H1 (cell line): Measurements from ENCODE around the gene HS6ST2.

Experiments
- CEBPB ChIP-seq: IDR thresholded peaks from 2 replicates; pipeline ENCODE4 v1.6.1; 2012; ENCODE audit warnings: low read depth, low read length
- CTCF ChIP-seq, 3 experiments: IDR thresholded peaks; 1 replicate in 2 of 3; 2 replicates in 1 of 3; pipeline versions ENCODE4 v1.5.1 to v1.6.1; 2011; ENCODE audit warnings: low read length in 3 of 3, mild to moderate bottlenecking in 3 of 3, inconsistent platforms in 2 of 3, low read depth in 1 of 3, moderate library complexity in 1 of 3; ENCODE audit not compliant: insufficient read depth in 1 of 3; ENCODE audit errors: control extremely low read depth in 1 of 3
- EZH2 ChIP-seq: fragments of 200-600 bp; sonication (generic); IDR thresholded peaks from 2 replicates; pipeline ENCODE4 v1.7.1; 2012; ENCODE audit warnings: low read depth, mild to moderate bottlenecking, moderate library complexity, low read length, inconsistent platforms; ENCODE audit not compliant: severe bottlenecking
- GABPA ChIP-seq: IDR thresholded peaks from 2 replicates; pipeline ENCODE4 v1.6.1; 2011; ENCODE audit warnings: mild to moderate bottlenecking, low read length, moderate library complexity, borderline replicate concordance; ENCODE audit not compliant: insufficient read depth
- GTF2F1 ChIP-seq: IDR thresholded peaks from 2 replicates; pipeline ENCODE4 v1.6.1; 2012; ENCODE audit warnings: low read depth, low read length, improper control_type of control experiment, borderline replicate concordance
- POLR2AphosphoS5 ChIP-seq: IDR thresholded peaks from 2 replicates; pipeline ENCODE4 v1.6.1; 2011; ENCODE audit warnings: low read depth, low read length
- SP1 ChIP-seq: IDR thresholded peaks from 2 replicates; pipeline ENCODE4 v1.6.1; 2011; ENCODE audit warnings: low read depth, low read length

- TF ChIP-seq GABPA (no peak), CTCF (IDR thresholded peaks at IDR 0.05; ENCODE audit: control extremely low read depth in 1 of 3, insufficient read depth in 1 of 3, low read depth in 1 of 3, low read length in 3 of 3) (peak; percentile 17 to 62 (median 50)), POLR2AphosphoS5 (no peak), EZH2 (no peak), CEBPB (no peak), SP1 (no peak), GTF2F1 (no peak)
These were observed 365.5 kb downstream of the HS6ST2 start for GRCh38 chrX:132592880-132593279.
